Neural crest cell (in vitro differentiated cells): ENCODE results near the gene DLGAP4. TPM values are rescaled to one million over a fixed set of nuclear protein-coding genes. Genes with fewer than 3 reads are reported as not detected.
"Not testable (repeated sequence)": the region's sequence is repeated elsewhere in the genome, so short reads cannot be mapped to it uniquely, and the experiment has no call there.

Source experiments
- DNase-seq: peaks from one replicate; pipeline ENCODE4 v3.0.0; 2021; ENCODE audit warnings: low read depth, mixed read lengths, low spot score
- H3K27ac Mint-ChIP-seq: one replicate; pipeline ENCODE4 v1.8.0; 2021; ENCODE audit warnings: mild to moderate bottlenecking, mixed read lengths; ENCODE audit not compliant: unreplicated experiment
- H3K27me3 Mint-ChIP-seq: 2 replicates; pipeline ENCODE4 v1.8.0; 2021; ENCODE audit warnings: low read depth, mild to moderate bottlenecking, mixed read lengths
- H3K36me3 Mint-ChIP-seq: 2 replicates; pipeline ENCODE4 v1.8.0; 2021; ENCODE audit warnings: low read depth, mild to moderate bottlenecking, mixed read lengths
- H3K4me1 Mint-ChIP-seq: 2 replicates; pipeline ENCODE4 v1.8.0; 2021; ENCODE audit warnings: mixed read lengths
- H3K4me3 Mint-ChIP-seq: one replicate; pipeline ENCODE4 v1.8.0; 2021; ENCODE audit warnings: mild to moderate bottlenecking, mixed read lengths
- H3K9me3 Mint-ChIP-seq: 2 replicates; pipeline ENCODE4 v1.8.0; 2021; ENCODE audit warnings: mixed read lengths
- CTCF ChIP-seq: fragments of 200-600 bp; sonication (generic); conservative IDR thresholded peaks from 2 replicates; pipeline ENCODE4 v1.5.0; 2021; ENCODE audit warnings: antibody characterized with exemption, mild to moderate bottlenecking
- total RNA-seq: library from RNA; stranded (reverse); gene quantifications from 2 replicates; pipeline ENCODE4 v1.2.1, GENCODE V29; 2021

Gene DLGAP4
- total RNA-seq, 1 donor from 2014 or later, result 95.6 TPM

GRCh38 chr20:36474563-36474962, 168.4 kb downstream of the DLGAP4 start:
- Mint-ChIP-seq H3K4me3 (no peak overlapping the region), H3K36me3 (peaks cover 3% of the 10 kb centered on the region), H3K9me3 (no peaks in the 10 kb centered on the region), H3K4me1 (peaks cover 52% of the 10 kb centered on the region), H3K27ac (no peak overlapping the region), H3K27me3 (no peaks in the 10 kb centered on the region)
- no peak for TF ChIP-seq CTCF
- DNase-seq, result no peak

GRCh38 chr20:36475054-36475453, 168.9 kb downstream of the DLGAP4 start:
- not testable (repeated sequence) for H3K27me3 Mint-ChIP-seq, H3K9me3 Mint-ChIP-seq, H3K36me3 Mint-ChIP-seq, H3K4me3 Mint-ChIP-seq, DNase-seq, H3K27ac Mint-ChIP-seq
- H3K4me1 Mint-ChIP-seq, result peaks cover 49% of the 10 kb centered on the region

- peaks cover 44% of the 10 kb centered on the region for H3K4me1 Mint-ChIP-seq
- no peaks in the 10 kb centered on the region for H3K9me3 Mint-ChIP-seq
- peaks cover 3% of the 10 kb centered on the region for H3K36me3 Mint-ChIP-seq
- TF ChIP-seq CTCF, result no peak
- H3K27me3 Mint-ChIP-seq, result no peaks in the 10 kb centered on the region
- H3K27ac Mint-ChIP-seq, result no peak overlapping the region
- no peak overlapping the region for H3K4me3 Mint-ChIP-seq
- no peak for DNase-seq
These were observed 171.3 kb downstream of the DLGAP4 start for GRCh38 chr20:36477475-36477874.

GRCh38 chr20:36478137-36478905, 172.2 kb downstream of the DLGAP4 start:
- Mint-ChIP-seq H3K27me3 (no peaks in the 10 kb centered on the region), H3K4me1 (peaks cover 45% of the 10 kb centered on the region), H3K9me3 (no peaks in the 10 kb centered on the region), H3K4me3 (no peak overlapping the region), H3K36me3 (peaks cover 3% of the 10 kb centered on the region), H3K27ac (no peak overlapping the region)
- no peak for DNase-seq
- TF ChIP-seq CTCF, result no peak

- Mint-ChIP-seq H3K27me3 (no peaks in the 10 kb centered on the region), H3K4me1 (peaks cover 36% of the 10 kb centered on the region), H3K27ac (no peak overlapping the region), H3K36me3 (peaks cover 3% of the 10 kb centered on the region), H3K9me3 (no peaks in the 10 kb centered on the region), H3K4me3 (no peak overlapping the region)
- no peak for TF ChIP-seq CTCF
- no peak for DNase-seq
These were observed 173.8 kb downstream of the DLGAP4 start for GRCh38 chr20:36479938-36480337.

GRCh38 chr20:36480456-36481048, 174.4 kb downstream of the DLGAP4 start:
- Mint-ChIP-seq H3K9me3 (no peaks in the 10 kb centered on the region), H3K27me3 (no peaks in the 10 kb centered on the region), H3K4me3 (no peak overlapping the region), H3K27ac (no peak overlapping the region), H3K4me1 (peaks cover 34% of the 10 kb centered on the region), H3K36me3 (peaks cover 3% of the 10 kb centered on the region)
- TF ChIP-seq CTCF, result no peak
- DNase-seq, result no peak
